Calu3 (cell line): ENCODE measurements around the gene MED12L. TPM values are rescaled to one million over a fixed set of nuclear protein-coding genes. Genes with fewer than 3 reads are reported as not detected.
"Not testable (repeated sequence)": the region's sequence is repeated elsewhere in the genome, so short reads cannot be mapped to it uniquely, and the experiment has no call there.

ENCODE experiments used
- BruUV-seq: library from RNA; stranded (reverse); fragments of 400-500 nt; replicated peaks from 2 replicates; lab custom pipeline; 2021; lab: Mats Ljungman, UMichigan
- CTCF ChIA-PET: fragments of 300-600 bp; sonication (Branson Sonifier 250); formaldehyde crosslinking; loops from one replicate; lab custom pipeline; 2022; ENCODE audit warnings: antibody characterized with exemption; lab: Charles Lee
- DNase-seq: peaks from one replicate; pipeline ENCODE4 v3.0.0; 2022
- H3K27ac Mint-ChIP-seq: one replicate; pipeline ENCODE4 v1.8.0; 2022; ENCODE audit warnings: mixed read lengths; ENCODE audit not compliant: unreplicated experiment
- H3K27me3 Mint-ChIP-seq: one replicate; pipeline ENCODE4 v1.8.0; 2022; ENCODE audit warnings: mixed read lengths; ENCODE audit not compliant: unreplicated experiment
- H3K36me3 Mint-ChIP-seq: one replicate; pipeline ENCODE4 v1.8.0; 2022; ENCODE audit warnings: mild to moderate bottlenecking, moderate library complexity, mixed read lengths; ENCODE audit not compliant: insufficient read depth, unreplicated experiment
- H3K4me1 Mint-ChIP-seq: one replicate; pipeline ENCODE4 v1.8.0; 2022; ENCODE audit warnings: mild to moderate bottlenecking, low read depth, mixed read lengths; ENCODE audit not compliant: unreplicated experiment
- H3K4me3 Mint-ChIP-seq: one replicate; pipeline ENCODE4 v1.8.0; 2022; ENCODE audit warnings: mild to moderate bottlenecking, low read depth, moderate library complexity, mixed read lengths; ENCODE audit not compliant: unreplicated experiment
- H3K9me3 Mint-ChIP-seq: one replicate; pipeline ENCODE4 v1.8.0; 2022; ENCODE audit warnings: low read depth, mixed read lengths; ENCODE audit not compliant: unreplicated experiment
- intact Hi-C: fragments of 100-400 bp; cut with micrococcal nuclease; formaldehyde crosslinking; loops from one replicate; pipeline ENCODE4 v1.10.0; 2022; ENCODE audit not compliant: unreplicated experiment
- total RNA-seq: library from RNA; stranded (reverse); gene quantifications from 2 replicates; pipeline ENCODE4 v1.2.3, GENCODE V29; 2022
- TF ChIP-seq, protein P1 (sequence below): fragments of 200-600 bp; IDR thresholded peaks from one replicate; pipeline ENCODE4 v1.8.0; 2022; ENCODE audit warnings: antibody characterized with exemption; ENCODE audit not compliant: unreplicated experiment

The MED12L gene
- total RNA-seq, 1 experiment from 2014 or later, result 4.6 TPM

DNA sequence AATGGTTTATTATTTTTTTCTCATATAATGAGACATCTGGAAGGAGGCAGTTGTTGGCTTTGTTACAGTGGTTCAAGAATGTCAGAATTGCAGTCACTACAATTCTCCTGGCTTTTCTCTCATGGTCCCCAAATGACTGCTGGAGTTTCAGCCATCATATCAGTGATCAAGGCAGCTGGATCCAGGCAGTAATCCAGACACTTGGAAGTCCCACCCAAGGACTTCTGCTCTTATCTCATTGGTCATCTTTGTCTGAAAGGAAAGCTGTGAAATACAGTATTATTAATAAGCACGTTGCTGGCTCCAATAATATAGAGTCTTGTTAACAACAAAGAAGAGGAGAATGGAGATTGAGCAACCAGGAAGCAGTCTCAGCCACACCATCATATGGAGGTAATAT is 22.9 kb upstream of the MED12L start:
- TF ChIP-seq, protein P1, sequence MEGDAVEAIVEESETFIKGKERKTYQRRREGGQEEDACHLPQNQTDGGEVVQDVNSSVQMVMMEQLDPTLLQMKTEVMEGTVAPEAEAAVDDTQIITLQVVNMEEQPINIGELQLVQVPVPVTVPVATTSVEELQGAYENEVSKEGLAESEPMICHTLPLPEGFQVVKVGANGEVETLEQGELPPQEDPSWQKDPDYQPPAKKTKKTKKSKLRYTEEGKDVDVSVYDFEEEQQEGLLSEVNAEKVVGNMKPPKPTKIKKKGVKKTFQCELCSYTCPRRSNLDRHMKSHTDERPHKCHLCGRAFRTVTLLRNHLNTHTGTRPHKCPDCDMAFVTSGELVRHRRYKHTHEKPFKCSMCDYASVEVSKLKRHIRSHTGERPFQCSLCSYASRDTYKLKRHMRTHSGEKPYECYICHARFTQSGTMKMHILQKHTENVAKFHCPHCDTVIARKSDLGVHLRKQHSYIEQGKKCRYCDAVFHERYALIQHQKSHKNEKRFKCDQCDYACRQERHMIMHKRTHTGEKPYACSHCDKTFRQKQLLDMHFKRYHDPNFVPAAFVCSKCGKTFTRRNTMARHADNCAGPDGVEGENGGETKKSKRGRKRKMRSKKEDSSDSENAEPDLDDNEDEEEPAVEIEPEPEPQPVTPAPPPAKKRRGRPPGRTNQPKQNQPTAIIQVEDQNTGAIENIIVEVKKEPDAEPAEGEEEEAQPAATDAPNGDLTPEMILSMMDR, result no peak
- Mint-ChIP-seq H3K27me3 (peaks cover 14% of the 10 kb centered on the region), H3K4me3 (no peak overlapping the region), H3K4me1 (no peaks in the 10 kb centered on the region), H3K36me3 (no peaks in the 10 kb centered on the region), H3K27ac (no peak overlapping the region), H3K9me3 (no peaks in the 10 kb centered on the region)
- CTCF ChIA-PET, result no interaction called here
- BruUV-seq, result no TSS peak
- intact Hi-C loops, result no loop called here
- no peak for DNase-seq

DNA sequence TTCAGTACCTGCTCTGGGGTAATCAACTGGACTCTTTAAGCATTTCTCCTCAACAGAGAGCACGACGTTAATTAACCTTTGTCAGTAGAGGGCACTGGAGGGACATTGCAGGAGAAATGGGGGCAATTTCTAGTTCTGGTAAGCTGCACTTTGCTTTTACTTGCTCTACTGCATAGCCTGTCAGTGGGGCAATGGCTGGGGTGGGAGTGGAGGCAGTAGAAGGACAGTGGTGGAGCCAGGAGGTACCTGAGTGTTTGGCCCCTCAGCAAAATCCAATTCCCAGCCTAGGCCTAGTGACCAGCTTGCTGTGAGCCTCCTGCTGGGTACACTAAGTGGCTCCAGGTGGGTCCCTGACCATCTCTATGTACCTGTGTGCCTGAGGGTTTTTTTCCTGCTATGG is 18.3 kb upstream of the MED12L start:
- intact Hi-C loops, result loop anchor here (1.0 kb wide), 1 partner anchor 79 kb away; no protein-coding TSS in a partner anchor

DNA sequence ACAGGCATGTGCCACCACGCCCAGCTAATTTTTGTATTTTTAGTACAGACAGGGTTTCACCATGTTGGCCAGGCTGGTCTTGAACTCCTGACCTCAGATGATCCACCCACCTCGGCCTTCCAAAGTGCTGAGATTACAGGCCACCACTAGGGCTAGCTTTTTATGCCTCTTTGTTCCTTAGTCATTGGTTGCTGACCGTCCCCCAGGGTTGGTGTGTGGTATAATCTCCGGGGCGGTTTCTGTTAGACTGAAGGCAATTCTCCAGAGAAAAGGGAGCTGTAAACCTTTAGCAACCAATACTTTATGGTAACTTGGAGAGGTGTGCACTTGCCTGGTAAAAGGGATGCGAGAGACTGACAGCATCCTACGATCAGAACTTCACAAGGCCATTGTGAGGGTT is 12.6 kb upstream of the MED12L start:
- CTCF ChIA-PET, result interaction anchor here (0.6 to 0.7 kb wide), 3 partner anchors 36 to 485 kb away, joined by 3 to 6 read pairs (median 4); no protein-coding TSS in a partner anchor
- H3K27me3 Mint-ChIP-seq, result peaks cover 16% of the 10 kb centered on the region
- H3K36me3 Mint-ChIP-seq, H3K4me3 Mint-ChIP-seq, H3K4me1 Mint-ChIP-seq, BruUV-seq, H3K9me3 Mint-ChIP-seq, intact Hi-C loops, H3K27ac Mint-ChIP-seq, DNase-seq: not testable (repeated sequence)

More for the DNA sequence above, 18.3 kb upstream of the MED12L start:
- CTCF ChIA-PET, result interaction anchor here (0.6 to 1.2 kb wide), 4 partner anchors 10 to 80 kb away, joined by 3 to 4 read pairs (median 3); no protein-coding TSS in a partner anchor
- H3K27ac Mint-ChIP-seq, result no peak overlapping the region
- H3K4me1 Mint-ChIP-seq, result no peaks in the 10 kb centered on the region
- no peaks in the 10 kb centered on the region for H3K36me3 Mint-ChIP-seq
- TF ChIP-seq, protein P1, result peak; percentile 44
- H3K4me3 Mint-ChIP-seq, result no peak overlapping the region
- BruUV-seq, result no TSS peak
- no peaks in the 10 kb centered on the region for H3K27me3 Mint-ChIP-seq
- no peaks in the 10 kb centered on the region for H3K9me3 Mint-ChIP-seq
- peak; percentile 39 for DNase-seq

DNA sequence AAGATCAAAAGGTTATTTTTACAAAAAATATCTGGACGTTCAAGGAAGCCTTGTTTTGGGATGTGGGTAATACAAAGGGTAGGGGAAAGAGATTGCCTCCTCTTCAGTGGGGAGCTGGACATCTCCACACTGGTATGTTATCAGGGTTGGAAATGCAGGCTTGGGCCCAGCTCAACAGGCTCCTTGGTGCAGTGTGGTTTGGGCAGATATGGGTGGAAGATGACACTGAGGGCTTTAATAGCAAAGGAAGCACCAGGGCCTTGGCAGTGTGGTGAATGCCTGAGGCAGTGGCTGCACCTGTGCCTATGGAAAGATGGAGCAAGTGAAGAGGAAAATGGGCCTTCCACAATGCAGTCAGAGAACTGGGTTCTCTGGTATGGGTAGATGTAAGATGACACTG is 11.2 kb upstream of the MED12L start:
- no peaks in the 10 kb centered on the region for H3K4me1 Mint-ChIP-seq
- no peak for DNase-seq
- H3K27ac Mint-ChIP-seq, result no peak overlapping the region
- CTCF ChIA-PET, result no interaction called here
- no peaks in the 10 kb centered on the region for H3K36me3 Mint-ChIP-seq
- no TSS peak for BruUV-seq
- peaks cover 16% of the 10 kb centered on the region for H3K27me3 Mint-ChIP-seq
- TF ChIP-seq, protein P1, result no peak
- H3K9me3 Mint-ChIP-seq, result no peaks in the 10 kb centered on the region
- H3K4me3 Mint-ChIP-seq, result no peak overlapping the region
- intact Hi-C loops, result no loop called here

DNA sequence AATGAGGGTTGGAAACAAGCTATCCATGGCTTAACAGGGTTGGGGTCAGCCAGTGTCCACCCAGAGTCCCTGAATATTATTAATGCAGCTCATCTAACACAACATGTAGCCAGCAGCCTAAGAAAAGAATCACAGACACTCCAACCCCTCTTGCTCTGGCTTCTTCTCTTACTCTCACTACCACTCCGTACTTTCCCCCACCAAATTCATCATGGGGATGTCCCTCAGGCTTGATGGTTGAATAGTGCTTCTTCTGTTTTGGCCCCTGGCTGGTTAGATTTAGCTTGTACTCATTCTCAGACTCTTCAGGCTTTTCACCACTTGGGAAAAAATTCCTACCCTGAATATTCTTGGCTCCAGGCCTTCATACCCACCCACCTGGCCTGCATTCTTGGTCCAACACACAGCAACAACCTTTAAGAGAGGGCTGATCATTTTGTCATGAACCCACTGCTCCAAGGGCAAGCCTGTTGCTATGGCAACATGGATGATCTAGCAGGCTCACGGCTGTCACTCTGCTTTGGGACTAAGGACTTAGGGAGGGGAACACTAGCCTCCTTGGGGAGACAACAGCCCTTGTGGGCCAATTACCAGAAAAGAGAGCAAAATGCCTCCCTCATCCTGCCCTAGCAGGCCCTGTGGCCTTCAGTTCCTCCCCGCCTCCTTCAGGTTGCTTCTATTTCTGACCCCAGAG is 9.4 kb upstream of the MED12L start:
- Mint-ChIP-seq H3K27me3 (peaks cover 16% of the 10 kb centered on the region), H3K9me3 (no peaks in the 10 kb centered on the region), H3K36me3 (no peaks in the 10 kb centered on the region), H3K4me3 (no peak overlapping the region), H3K27ac (no peak overlapping the region), H3K4me1 (no peaks in the 10 kb centered on the region)
- TF ChIP-seq, protein P1, result no peak
- CTCF ChIA-PET, result interaction anchor here (1.3 to 1.6 kb wide), 2 partner anchors 10 kb away, joined by 5 to 8 read pairs; partner anchors contain the start of gene MED12L
- intact Hi-C loops, result loop anchor here (1.0 kb wide), 1 partner anchor 7 kb away; no protein-coding TSS in a partner anchor
- no peak for DNase-seq
- BruUV-seq, result no TSS peak
